ENCODE data around the gene MEIOB. TPM values are rescaled to one million over a fixed set of nuclear protein-coding genes. Genes with fewer than 3 reads are reported as not detected.
"Not testable (repeated sequence)": the region's sequence is repeated elsewhere in the genome, so short reads cannot be mapped to it uniquely, and the experiment has no call there.

MEIOB gene
- polyA plus RNA-seq, 3 donors: 0.83 to 2.1 (median 1.3) TPM

DNA sequence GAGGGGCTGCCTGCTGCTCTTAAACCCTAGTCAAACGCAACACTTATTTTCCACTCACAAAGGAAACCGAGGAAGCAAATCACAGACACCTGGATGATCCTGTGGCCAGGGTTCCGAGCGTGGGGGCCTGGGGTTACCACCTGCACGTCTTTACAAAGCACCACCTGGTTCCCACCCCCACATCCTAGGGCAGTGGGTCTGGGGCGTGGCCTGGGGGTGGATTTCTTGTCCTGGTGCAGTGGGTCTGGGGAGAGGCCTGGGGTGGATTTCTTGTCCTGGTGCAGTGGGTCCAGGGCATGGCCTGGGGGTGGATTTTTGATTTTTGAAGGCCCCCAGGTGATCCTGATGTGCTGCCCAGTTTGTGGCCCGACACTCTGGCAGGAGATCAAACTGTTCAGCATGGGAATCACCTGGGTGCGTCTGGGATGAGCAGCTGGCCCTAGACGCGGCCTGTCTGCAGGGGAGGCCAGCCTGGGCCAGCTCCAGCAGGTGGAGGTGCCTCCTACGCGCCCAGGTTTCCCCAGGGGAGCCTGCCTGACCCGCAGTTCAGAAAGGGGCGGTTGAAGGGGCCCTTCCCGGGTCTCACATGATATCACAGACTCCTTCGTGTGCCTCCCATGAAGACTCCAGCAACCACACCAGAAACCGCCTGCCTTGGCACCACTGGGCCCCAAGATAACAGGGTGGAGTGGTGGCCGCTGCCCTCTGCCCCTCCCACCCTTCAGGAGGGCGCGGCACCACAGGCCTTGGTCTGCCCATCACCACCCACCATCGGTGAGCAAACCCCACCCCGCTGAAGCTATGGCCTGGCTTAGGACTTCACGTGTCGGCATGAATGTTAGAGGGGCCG is 51.6 kb downstream of the MEIOB start:
- no peak for DNase-seq (ENCODE audit: extremely low read depth in 1 of 11, low read depth in 9 of 11, low spot score in 4 of 11)

DNA sequence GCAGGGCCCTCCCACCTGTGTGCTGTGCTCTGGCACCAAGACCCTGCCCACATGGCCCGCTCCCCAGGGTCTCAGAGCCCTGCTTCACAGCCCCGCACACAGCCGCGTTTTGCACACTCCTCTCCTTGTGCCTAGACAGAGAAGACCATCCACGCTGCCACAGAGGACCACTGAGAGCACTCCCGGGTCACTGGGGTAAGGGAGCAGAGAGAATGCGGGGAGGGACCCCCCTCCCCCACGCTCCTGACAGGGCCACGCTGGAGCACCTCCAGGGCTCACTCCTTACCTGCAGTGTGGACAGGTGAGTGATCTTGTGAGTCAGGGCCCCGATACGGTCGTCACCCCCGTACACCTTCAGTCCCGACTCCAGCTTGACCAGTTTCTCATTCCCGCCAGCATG is 52.4 kb downstream of the MEIOB start:
- DNase-seq (ENCODE audit: extremely low read depth in 1 of 11, low read depth in 9 of 11, low spot score in 4 of 11): no peak

DNA sequence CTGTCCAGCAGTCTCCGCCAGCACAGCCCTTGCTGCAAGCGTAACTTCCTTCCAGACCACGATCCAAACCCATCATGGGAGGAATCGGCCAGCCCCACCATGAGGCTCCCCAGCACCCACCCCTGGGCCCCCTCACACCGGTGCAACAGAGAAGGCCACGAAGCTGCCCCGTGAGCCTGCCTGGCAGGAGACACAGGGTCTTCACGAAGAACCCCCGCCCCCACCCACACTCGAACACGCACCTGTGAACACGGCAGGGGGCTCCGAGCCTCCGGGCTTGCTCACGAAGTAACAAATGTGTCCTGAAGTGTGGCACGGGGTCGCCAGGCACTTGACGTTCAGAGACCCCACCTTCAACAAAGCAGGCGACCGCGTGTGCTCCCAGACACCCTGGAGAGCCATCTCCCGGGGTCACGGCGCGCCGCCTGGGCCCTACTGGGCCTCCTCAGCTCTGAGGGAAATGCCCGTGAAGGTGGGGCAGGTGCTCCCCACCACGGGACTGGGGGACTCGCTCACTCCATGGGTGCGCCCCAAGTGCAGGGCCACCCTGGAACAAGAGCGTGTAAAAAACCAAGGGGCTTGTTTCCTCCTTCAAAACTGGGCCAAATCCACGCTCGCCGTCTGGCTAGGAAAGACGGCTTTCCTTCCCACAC is 53.0 kb downstream of the MEIOB start:
- no peak for DNase-seq (ENCODE audit: extremely low read depth in 1 of 11, low read depth in 9 of 11, low spot score in 4 of 11)

DNA sequence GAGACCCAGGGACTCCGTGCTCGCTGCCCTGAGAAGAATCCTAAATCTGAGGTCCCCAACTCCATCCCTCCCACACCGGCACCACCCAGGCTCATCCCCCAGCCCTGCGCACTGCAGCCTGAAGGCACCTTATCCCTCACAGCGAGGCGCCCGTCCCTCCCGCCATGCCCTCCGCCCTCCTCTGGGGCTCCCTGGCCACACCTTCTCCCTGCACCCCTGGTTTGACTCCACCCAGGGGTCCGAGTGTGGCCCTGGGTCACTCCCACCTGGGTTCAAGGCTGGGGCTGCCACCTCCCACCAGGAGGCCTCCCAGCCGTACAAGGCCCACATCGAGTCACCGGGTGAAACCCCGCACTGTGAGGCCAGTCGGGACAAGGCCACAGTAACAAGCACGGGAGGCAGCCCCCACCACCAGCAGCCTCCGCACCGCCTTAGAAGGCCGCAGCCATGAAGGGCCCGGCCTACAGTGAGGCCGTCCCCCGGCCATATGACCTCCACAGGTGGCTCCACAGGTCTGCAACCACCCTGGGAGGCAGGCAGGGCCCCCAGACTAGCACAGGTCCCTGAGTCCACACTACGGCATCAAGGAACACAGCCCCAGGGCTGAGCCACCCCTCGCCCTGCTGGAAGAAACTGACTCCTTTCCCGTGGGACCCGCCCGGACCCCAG is 53.6 kb downstream of the MEIOB start:
- no peak for DNase-seq (ENCODE audit: extremely low read depth in 1 of 11, low read depth in 9 of 11, low spot score in 4 of 11)

DNA sequence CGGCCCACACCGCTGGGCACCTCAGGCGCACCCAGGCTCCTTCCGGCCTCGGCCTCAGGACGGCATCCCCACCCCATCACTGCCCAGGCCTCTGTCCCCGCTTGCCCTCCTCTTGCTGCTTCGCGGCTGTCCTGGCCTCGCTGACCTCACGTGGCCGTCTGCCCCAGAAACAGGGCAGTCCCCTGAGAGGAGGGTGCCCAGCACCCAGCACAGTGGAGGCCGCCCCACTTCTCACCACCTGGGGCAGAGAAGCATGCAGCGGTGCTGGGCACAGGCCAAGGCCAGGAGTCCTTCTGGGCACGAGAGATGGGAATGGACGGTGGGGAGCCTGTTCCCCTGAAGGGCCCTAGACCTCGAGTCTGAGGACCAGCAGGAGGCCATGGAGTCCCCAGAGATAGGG is 54.2 kb downstream of the MEIOB start:
- DNase-seq (ENCODE audit: extremely low read depth in 1 of 11, low read depth in 9 of 11, low spot score in 4 of 11): no peak

DNA sequence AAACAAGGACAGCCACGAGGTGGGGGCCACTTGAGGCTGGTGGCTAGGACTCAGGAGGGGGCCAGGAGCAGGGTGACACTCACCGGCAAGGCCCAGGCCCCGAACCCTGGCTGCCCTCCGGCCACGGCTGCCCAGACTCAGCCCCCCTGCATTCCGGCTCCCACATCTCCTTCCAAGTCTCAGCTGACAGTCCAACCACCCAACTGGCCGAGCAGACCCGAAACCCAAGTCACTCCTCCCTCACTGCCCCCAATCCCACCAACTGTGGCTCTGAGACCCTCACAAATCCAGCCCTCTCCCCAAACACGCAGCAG is 54.7 kb downstream of the MEIOB start:
- DNase-seq (ENCODE audit: extremely low read depth in 1 of 11, low read depth in 9 of 11, low spot score in 4 of 11): no peak

DNA sequence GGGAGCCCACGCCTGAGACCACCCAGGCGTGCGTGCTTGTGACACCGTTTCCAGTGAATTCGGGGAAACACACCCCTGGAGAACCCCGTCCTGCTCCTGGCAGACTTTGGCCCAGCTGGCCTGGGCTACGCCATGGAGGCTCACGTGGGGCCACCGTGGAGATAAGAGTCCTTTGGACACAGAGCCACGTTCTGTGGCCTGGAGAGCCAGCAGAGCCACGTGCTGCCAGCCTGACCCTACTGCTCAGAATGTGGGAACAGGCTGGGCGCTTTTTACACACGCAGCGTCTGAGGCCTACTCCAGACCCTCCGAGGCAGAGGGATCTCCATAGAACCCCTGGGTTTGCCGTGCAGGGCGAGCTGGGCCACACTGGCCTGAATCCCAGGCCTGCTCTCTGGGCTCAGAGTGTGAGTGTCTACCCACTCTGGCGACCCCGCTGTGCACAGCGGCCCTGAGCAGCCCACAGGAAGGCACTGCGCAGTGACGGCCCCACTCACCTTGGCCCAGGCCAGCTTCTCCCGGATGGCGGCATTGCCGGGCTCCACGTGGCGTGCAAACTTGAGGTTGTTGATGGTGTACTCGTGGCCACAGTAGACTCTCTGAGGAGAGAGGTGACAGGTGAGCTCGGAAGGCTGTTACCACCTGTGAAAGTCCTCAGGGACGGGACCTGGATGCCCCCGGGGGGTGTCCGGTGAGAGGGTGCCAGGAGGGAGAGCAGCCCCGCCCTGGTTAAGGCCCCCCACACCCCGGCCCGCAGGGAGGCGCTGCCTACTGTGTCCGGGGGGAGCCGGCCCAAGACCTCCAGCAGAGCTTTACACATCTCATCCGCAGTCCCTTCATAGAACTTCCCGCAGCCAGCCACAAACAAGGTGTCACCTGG is 55.3 kb downstream of the MEIOB start:
- DNase-seq (ENCODE audit: extremely low read depth in 1 of 11, low read depth in 9 of 11, low spot score in 4 of 11): no peak

DNA sequence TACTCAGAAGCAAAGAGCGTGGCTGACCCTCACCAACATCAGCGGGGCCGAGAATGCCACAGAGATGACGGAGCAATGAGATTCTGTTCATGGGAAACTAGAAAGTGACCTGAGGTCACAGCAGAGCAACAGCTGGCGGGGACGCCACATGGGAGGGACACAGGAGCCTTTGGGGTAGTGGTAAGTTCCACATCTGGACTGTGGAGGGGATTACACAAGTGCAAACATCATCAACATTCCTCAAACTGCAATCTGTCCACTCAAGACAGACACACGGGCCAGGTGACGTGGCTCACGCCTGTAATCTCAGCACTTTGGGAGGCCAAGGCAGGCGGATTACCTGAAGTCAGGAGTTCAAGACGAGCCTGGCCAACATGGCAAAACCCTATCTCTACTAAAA is 56.5 kb downstream of the MEIOB start:
- DNase-seq (ENCODE audit: extremely low read depth in 1 of 11, low read depth in 9 of 11, low spot score in 4 of 11): no peak

DNA sequence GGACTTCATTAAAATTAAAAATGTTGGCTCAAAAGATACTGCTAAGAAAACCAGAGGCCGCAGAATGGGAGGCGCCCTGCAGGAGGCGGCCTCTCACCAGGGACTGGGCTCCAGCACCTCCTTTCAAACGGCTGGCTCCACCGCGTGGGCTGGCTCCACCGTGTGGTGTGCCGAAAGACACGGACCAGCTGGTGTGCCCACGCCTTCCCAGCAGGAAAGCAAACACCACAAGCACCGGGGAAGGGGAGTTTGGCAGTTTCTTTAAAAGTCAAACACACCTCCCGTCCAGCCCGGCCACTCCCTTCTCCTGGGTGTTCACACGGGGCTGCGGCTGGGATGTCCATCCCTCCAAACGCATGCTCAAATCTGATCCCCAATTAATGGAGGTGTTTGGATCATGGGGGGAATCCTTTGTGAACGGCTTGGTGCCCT is 59.2 kb downstream of the MEIOB start:
- DNase-seq (ENCODE audit: extremely low read depth in 1 of 11, low read depth in 9 of 11, low spot score in 4 of 11): peak in 5 of 11 donors; percentile 50 to 66 (median 54)

DNA sequence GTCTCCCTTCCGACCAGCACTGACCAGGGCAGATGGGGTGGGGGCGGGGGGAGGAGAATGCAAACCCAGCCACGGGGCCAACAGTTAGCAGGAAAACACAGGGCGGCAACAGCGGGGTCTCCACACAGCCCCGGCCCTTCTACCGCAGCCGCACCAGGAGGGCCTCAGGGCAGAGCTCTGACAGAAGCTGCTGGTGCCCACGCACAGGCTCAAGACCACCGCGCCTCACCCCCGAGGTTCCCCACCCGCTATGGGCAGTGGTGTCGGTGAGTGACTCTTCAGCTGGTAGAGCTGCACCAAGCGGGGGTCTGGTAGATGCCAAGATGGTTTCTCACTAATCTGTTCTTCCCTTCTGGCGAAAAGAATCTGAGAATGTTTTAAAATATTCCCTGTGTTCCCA is 61.4 kb downstream of the MEIOB start:
- no peak for DNase-seq (ENCODE audit: extremely low read depth in 1 of 11, low read depth in 9 of 11, low spot score in 4 of 11)

DNA sequence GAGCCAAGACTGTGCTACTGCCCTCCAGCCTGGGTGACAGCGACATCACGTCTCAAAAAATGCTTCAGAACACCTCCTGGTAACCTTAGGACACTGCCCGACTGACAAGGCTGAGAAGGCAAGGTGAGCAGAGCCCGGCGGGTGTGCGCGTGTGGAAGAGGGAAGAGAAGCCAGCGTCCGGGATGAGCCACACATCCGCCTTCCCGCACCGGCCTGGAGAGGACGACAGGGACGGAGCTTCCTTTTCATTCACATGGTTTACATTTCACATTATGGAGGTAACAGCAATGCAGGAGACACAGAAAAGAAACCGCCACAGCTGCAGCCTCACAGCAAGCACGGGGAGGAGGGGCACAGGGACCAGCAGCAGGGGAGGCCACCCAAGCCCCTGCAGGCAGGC is 61.9 kb downstream of the MEIOB start:
- no peak for DNase-seq (ENCODE audit: extremely low read depth in 1 of 11, low read depth in 9 of 11, low spot score in 4 of 11)

DNA sequence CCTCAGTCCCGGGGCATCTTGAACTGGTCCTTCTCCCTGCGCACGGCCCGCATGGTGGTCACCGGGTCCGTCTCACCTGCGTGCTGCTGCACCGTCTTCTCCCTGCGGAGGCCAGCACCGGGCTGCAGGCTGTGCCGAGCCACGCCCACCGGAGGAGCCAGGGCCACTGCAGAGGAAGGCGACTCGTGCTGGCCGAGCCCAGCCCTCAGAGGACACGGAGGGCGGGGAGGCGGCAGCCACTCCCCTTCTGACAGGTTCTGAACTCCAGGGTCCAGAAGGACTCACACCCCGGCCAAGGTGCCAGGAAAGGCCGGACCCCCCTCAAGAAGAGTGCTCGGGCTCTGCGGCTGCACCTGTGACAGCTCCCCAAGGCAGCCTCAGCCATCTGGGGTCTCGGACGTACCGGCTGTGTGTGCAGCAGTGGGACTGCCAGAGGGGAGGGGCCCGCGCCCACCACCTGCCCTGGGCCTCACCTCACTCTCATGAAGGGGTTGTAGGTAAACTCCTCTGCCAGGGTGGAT is 62.6 kb downstream of the MEIOB start:
- DNase-seq (ENCODE audit: extremely low read depth in 1 of 11, low read depth in 9 of 11, low spot score in 4 of 11): no peak

DNA sequence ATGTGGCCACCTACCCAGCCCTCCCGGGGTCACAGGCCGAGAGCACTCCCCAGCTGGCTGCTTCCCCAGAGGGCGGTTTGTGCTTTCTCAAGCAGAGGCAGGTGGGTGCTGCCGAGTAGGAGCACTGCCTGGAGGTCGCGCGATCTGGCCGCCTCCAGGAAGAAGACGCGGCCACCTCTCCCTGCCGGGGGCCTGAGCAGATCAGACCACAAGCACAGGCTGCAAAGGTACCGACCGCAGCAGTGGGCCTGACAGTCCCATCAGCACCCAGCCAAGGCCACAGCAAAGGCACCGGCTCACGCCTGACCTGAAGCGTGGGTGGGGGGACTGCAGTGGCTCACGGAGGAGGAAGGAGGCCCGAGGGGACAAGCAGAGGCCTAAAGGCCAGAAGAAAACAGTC is 63.3 kb downstream of the MEIOB start:
- no peak for DNase-seq (ENCODE audit: extremely low read depth in 1 of 11, low read depth in 9 of 11, low spot score in 4 of 11)

DNA sequence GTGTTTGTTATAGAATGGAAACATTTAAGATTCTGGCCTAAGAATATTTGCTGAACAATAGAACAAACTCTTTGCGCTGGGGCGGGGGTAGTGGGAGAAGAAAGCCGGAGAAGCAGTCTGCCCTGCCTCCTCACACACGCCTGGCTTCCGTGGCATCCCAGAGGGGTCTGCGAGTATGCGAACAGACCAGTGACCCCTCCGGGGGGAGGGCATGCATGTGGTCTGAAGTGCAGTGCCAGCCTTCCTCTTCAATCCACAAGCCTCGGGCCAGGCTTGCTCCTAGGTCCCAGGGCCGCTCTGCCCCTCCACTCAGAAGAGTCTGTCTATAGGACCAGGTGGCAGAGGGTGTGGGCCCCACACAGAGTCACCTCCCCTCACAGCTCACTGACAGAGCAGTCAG is 64.3 kb downstream of the MEIOB start:
- DNase-seq (ENCODE audit: extremely low read depth in 1 of 11, low read depth in 9 of 11, low spot score in 4 of 11): no peak

DNA sequence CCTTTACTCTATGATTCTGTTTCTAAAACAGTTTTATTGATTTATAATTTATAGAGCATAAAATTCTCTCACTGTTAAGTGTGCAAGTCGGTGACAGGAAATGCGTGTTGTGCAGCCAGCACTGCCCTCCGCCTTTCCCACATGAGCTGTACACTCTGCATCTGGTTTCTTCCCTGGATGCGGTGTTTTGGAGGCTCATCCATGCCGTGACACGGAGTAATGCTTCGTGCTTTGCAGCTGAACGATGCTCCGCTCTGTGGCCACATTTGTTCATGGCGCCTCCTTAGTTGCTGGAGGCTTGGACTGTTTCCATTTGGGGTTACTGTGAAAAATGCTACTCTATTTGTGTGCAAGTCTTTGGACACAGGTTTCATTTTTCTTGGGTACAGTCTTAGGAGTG is 71.3 kb downstream of the MEIOB start:
- no peak for DNase-seq (ENCODE audit: extremely low read depth in 1 of 11, low read depth in 9 of 11, low spot score in 4 of 11)

DNA sequence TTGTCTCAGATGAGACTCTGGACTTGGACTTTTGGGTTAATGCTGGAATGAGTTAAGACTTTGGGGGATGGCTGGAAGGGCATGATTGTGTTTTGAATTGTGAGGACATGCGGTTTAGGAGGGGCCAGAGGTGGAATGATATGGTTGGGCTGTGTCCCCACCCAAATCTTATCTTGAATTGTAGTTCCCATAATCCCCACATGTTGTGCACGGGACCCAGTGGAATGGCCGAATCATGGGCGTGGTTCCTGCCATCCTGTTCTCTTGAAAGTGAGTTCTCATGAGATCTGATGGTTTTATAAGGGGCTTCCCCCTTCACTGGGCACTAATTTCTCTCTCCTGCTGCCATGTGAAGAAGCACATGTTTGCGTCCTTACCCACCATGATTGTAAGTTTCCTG is 72.7 kb downstream of the MEIOB start:
- not testable (repeated sequence) for DNase-seq (ENCODE audit: extremely low read depth in 1 of 11, low read depth in 9 of 11, low spot score in 4 of 11)

DNA sequence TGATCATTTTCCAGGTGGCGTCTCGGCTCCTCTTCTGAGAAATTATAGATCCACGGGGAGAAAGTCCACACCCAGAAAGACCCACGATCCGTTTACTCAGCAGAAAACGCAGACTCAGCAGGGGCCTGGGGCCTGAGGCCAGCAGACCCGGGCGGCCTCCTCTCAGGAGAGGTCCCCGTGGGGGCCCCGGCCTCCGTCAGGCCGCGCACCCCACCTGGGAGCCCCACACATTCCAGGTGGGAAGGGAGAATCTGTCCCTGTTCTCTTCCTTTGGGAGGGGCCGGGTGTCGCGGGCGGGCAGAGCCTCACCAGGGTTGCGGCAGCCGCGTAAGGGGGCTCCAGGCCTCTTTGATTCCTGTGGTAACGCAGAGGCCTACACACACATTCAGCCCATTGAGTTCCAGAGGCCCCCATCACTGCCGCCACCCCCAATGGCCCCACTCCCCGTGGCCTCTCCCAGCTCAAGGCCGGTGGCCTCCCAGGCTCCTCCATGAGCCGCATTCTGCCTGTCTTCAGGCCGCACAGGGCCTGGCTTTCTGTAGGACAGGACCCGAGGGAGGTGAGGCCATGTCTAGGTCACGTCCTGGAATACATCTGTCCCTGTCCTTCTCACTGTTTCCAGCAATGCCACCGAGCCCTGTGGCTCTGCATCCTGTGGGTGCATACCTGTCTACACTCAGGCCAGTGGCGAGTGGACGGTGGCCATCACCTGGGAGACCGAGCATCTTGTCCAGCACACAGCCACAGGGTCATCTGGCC is 76.9 kb downstream of the MEIOB start:
- no peak for DNase-seq (ENCODE audit: extremely low read depth in 1 of 11, low read depth in 9 of 11, low spot score in 4 of 11)

DNA sequence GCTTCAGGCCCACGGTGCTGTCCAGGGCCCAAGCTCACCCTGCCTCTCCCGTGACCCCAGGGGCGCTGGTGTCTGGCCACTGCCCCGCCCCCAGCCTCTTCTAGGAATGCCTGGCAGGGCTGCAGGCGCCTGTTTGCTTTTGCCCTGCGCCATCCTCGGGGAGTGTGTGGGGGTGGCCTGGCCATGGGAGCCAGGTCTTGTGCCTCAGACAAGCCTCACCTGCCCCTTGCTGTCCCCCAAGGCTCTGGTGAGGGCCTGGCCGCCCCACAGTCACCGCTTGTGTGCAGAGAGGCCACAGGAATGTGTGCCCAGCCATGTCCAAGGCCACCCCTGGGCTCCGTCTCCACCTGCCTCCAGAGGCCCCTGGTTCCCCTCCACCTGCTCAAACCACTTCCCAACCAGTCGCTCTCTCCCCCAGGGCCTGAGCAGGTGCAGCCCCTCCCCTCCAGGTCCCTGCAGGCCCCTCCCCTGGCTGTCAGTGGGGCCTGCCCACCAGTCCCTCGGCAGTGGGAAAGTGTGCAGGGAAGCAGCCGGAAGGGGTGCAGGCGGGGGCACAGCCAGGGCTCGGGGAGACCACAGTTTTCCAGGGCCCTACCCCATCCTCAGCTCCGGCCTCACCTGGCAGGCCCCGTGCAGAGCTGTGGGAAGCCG is 77.6 kb downstream of the MEIOB start:
- DNase-seq (ENCODE audit: extremely low read depth in 1 of 11, low read depth in 9 of 11, low spot score in 4 of 11): no peak

Measured in renal cortex interstitium (tissue), 11 donors.